ENCODE results near the gene PRXL2B.
A peak's percentile ranks its signal among the peaks of the same experiment; 100 is the strongest.

Gene PRXL2B

GRCh38 chr1:2586154-2587070, at the start of gene PRXL2B:
TSS of gene PRXL2B (plus strand) at chr1:2586777. CDS start at chr1:2586886, 109 bp downstream.
- H3K4me1 Mint-ChIP-seq = peaks cover 40% of the 10 kb centered on the region
- ATAC-seq (peak; percentile 80), DNase-seq (peak; percentile 99)
- H3K27me3 Mint-ChIP-seq = no peaks in the 10 kb centered on the region
- no peaks in the 10 kb centered on the region for H3K9me3 Mint-ChIP-seq
- H3K27ac Mint-ChIP-seq = peak within 1 kb of the TSS; percentile 80
- no peaks in the 10 kb centered on the region for H3K36me3 Mint-ChIP-seq (ENCODE audit: low read depth)
- H3K4me3 Mint-ChIP-seq = peak within 1 kb of the TSS; percentile 82

- Mint-ChIP-seq H3K27me3 (peaks cover 9% of the 10 kb centered on the region), H3K4me1 (peaks cover 2% of the 10 kb centered on the region), H3K36me3 (ENCODE audit: low read depth) (no peaks in the 10 kb centered on the region), H3K4me3 (no peak overlapping the region), H3K9me3 (no peaks in the 10 kb centered on the region), H3K27ac (no peak overlapping the region)
- DNase-seq (no peak), ATAC-seq (no peak)
Observed at GRCh38 chr1:2537784-2538115, 48.8 kb upstream of the PRXL2B start.

- ATAC-seq = no peak
- peaks cover 9% of the 10 kb centered on the region for H3K27me3 Mint-ChIP-seq
- no peak overlapping the region for H3K27ac Mint-ChIP-seq
- H3K36me3 Mint-ChIP-seq (ENCODE audit: low read depth) = no peaks in the 10 kb centered on the region
- H3K9me3 Mint-ChIP-seq = no peaks in the 10 kb centered on the region
- peaks cover 2% of the 10 kb centered on the region for H3K4me1 Mint-ChIP-seq
- DNase-seq = no peak
- no peak overlapping the region for H3K4me3 Mint-ChIP-seq
Observed at GRCh38 chr1:2538376-2538775, 48.2 kb upstream of the PRXL2B start.

- DNase-seq = no peak
- ATAC-seq = no peak
- H3K4me1 Mint-ChIP-seq = peaks cover 2% of the 10 kb centered on the region
- no peaks in the 10 kb centered on the region for H3K9me3 Mint-ChIP-seq
- H3K36me3 Mint-ChIP-seq (ENCODE audit: low read depth) = no peaks in the 10 kb centered on the region
- no peak overlapping the region for H3K4me3 Mint-ChIP-seq
- H3K27me3 Mint-ChIP-seq = peaks cover 8% of the 10 kb centered on the region
- H3K27ac Mint-ChIP-seq = no peak overlapping the region
Observed at GRCh38 chr1:2538872-2539271, 47.7 kb upstream of the PRXL2B start.

- no peak overlapping the region for H3K27ac Mint-ChIP-seq
- ATAC-seq (peak; percentile 35), DNase-seq (no peak)
- H3K4me3 Mint-ChIP-seq = no peak overlapping the region
- H3K27me3 Mint-ChIP-seq = peaks cover 6% of the 10 kb centered on the region
- peaks cover 2% of the 10 kb centered on the region for H3K4me1 Mint-ChIP-seq
- no peaks in the 10 kb centered on the region for H3K9me3 Mint-ChIP-seq
- H3K36me3 Mint-ChIP-seq (ENCODE audit: low read depth) = no peaks in the 10 kb centered on the region
Observed at GRCh38 chr1:2539312-2539907, 47.2 kb upstream of the PRXL2B start.

GRCh38 chr1:2540816-2541492, 45.6 kb upstream of the PRXL2B start:
- Mint-ChIP-seq H3K27ac (no peak overlapping the region), H3K4me1 (peaks cover 3% of the 10 kb centered on the region), H3K27me3 (peaks cover 3% of the 10 kb centered on the region), H3K4me3 (no peak overlapping the region), H3K9me3 (no peaks in the 10 kb centered on the region), H3K36me3 (ENCODE audit: low read depth) (no peaks in the 10 kb centered on the region)
- ATAC-seq = no peak
- no peak for DNase-seq

GRCh38 chr1:2541619-2542245, 44.8 kb upstream of the PRXL2B start:
- ATAC-seq (no peak), DNase-seq (no peak)
- Mint-ChIP-seq H3K4me3 (no peak overlapping the region), H3K36me3 (ENCODE audit: low read depth) (no peaks in the 10 kb centered on the region), H3K4me1 (peaks cover 3% of the 10 kb centered on the region), H3K9me3 (no peaks in the 10 kb centered on the region), H3K27me3 (peaks cover 1% of the 10 kb centered on the region), H3K27ac (no peak overlapping the region)

GRCh38 chr1:2542246-2542915, 44.2 kb upstream of the PRXL2B start:
- Mint-ChIP-seq H3K36me3 (ENCODE audit: low read depth) (no peaks in the 10 kb centered on the region), H3K27ac (no peak overlapping the region), H3K9me3 (no peaks in the 10 kb centered on the region), H3K4me1 (peaks cover 3% of the 10 kb centered on the region), H3K27me3 (peaks cover 1% of the 10 kb centered on the region), H3K4me3 (no peak overlapping the region)
- ATAC-seq (no peak), DNase-seq (no peak)

- DNase-seq = no peak
- Mint-ChIP-seq H3K4me1 (peaks cover 14% of the 10 kb centered on the region), H3K27me3 (peaks cover 1% of the 10 kb centered on the region), H3K27ac (no peak overlapping the region), H3K4me3 (no peak overlapping the region), H3K9me3 (no peaks in the 10 kb centered on the region), H3K36me3 (ENCODE audit: low read depth) (no peaks in the 10 kb centered on the region)
- ATAC-seq = no peak
Observed at GRCh38 chr1:2543543-2544092, 43.0 kb upstream of the PRXL2B start.

- Mint-ChIP-seq H3K27me3 (peaks cover 1% of the 10 kb centered on the region), H3K27ac (no peak overlapping the region), H3K4me1 (peaks cover 20% of the 10 kb centered on the region), H3K4me3 (no peak overlapping the region), H3K36me3 (ENCODE audit: low read depth) (no peaks in the 10 kb centered on the region), H3K9me3 (no peaks in the 10 kb centered on the region)
- DNase-seq = no peak
- no peak for ATAC-seq
Observed at GRCh38 chr1:2544093-2544874, 42.3 kb upstream of the PRXL2B start.

GRCh38 chr1:2544875-2545640, 41.5 kb upstream of the PRXL2B start:
- Mint-ChIP-seq H3K4me1 (peaks cover 26% of the 10 kb centered on the region), H3K36me3 (ENCODE audit: low read depth) (no peaks in the 10 kb centered on the region), H3K27me3 (peaks cover 1% of the 10 kb centered on the region), H3K4me3 (no peak overlapping the region), H3K9me3 (no peaks in the 10 kb centered on the region), H3K27ac (no peak overlapping the region)
- DNase-seq (no peak), ATAC-seq (no peak)

- H3K27ac Mint-ChIP-seq = peak overlapping the region; percentile 94
- DNase-seq (peak; percentile 87), ATAC-seq (peak; percentile 29)
- H3K9me3 Mint-ChIP-seq = no peaks in the 10 kb centered on the region
- peaks cover 32% of the 10 kb centered on the region for H3K4me1 Mint-ChIP-seq
- H3K4me3 Mint-ChIP-seq = peak overlapping the region; percentile 80
- peaks cover 1% of the 10 kb centered on the region for H3K27me3 Mint-ChIP-seq
- no peaks in the 10 kb centered on the region for H3K36me3 Mint-ChIP-seq (ENCODE audit: low read depth)
Observed at GRCh38 chr1:2545754-2546514, 40.6 kb upstream of the PRXL2B start.
